ENCODE data around the gene TBC1D17. TPM values are rescaled to one million over a fixed set of nuclear protein-coding genes. Genes with fewer than 3 reads are reported as not detected.
A peak's percentile ranks its signal among the peaks of the same experiment; 100 is the strongest.

Gene TBC1D17
- total and polyA plus RNA-seq, 9 donors = 5.1 to 41.7 (median 36.8) TPM

DNA sequence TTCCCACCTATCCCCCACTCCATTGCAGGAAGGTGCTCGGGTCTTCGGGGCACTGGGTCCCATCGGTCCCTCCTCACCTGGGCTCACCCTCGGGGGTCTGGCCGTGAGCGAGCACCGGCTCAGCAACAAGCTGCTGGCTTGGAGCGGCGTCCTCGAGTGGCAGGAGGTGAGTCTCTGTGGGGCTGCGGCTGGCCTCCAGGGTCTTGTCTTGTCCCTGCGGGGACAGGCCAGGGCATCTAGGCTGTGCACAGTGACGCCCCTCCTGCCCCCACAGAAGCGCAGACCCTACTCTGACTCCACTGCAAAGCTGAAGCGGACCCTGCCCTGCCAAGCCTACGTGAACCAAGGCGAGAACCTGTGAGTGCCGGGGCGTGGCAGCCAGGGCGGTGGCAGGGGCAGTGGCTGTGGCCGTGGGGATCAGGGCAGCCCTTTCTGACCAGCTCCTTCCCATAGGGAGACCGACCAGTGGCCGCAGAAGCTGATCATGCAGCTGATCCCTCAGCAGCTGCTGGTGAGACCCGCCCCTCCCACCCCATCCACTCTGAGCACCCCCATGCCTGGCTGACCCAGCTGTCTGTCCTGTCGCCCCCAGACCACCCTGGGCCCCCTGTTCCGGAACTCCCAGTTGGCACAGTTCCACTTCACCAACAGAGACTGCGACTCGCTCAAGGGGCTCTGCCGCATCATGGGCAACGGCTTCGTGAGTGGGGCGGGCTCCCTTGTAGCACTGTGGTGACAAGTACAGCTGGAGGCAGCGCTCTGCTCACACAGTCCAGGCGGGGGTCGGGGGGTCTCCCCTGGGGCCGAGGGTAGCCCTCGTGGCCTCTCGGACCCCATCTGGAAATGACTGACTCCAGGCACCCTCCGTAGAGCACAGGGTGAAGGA is 22.9 kb upstream of the TBC1D17 start:
- no peak overlapping the region for H3K27ac ChIP-seq (ENCODE audit: low read length)
- H3K4me1 ChIP-seq (ENCODE audit: control insufficient read depth, insufficient read depth, low read length) = peaks cover 39% of the 10 kb centered on the region
- 77% methylated on average over 34 of the region's 39 CpGs for WGBS (ENCODE audit: insufficient coverage)
- DNase-seq = peak; percentile 31
- peaks cover under 1% of the 10 kb centered on the region for H3K9me3 ChIP-seq (replicated peaks; ENCODE audit: control insufficient read depth, low read depth, low read length)
- peaks cover 63% of the 10 kb centered on the region for H3K36me3 ChIP-seq (ENCODE audit: control insufficient read depth, insufficient read depth, low read length)
- H3K27me3 ChIP-seq (ENCODE audit: control insufficient read depth, insufficient read depth, low read length) = no peaks in the 10 kb centered on the region
- H3K4me3 ChIP-seq (ENCODE audit: low read length) = no peak overlapping the region

DNA sequence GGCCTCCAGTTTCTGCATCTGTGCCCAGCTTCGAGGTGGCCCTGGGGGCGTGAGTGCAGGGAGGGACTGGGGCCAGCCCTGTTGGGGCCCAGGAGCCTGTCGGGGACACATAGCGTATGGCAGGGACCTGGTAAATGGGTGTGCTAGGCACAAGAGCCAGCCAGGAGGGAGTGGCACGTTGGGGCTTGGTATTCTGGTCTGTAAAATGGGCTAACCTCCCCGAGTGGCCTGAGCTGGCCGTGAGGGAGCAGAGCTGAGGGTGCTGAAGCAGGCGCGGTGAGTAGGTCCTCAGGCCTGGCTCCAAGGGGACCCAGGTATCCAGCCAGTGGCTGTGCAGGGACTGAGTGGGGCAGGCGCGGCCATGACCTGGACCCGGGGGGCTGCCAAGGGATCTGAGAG is 22.2 kb upstream of the TBC1D17 start:
- Histone ChIP-seq H3K27me3 (ENCODE audit: control insufficient read depth, insufficient read depth, low read length) (no peaks in the 10 kb centered on the region), H3K36me3 (ENCODE audit: control insufficient read depth, insufficient read depth, low read length) (peaks cover 67% of the 10 kb centered on the region), H3K9me3 (replicated peaks; ENCODE audit: control insufficient read depth, low read depth, low read length) (no peaks in the 10 kb centered on the region), H3K4me1 (ENCODE audit: control insufficient read depth, insufficient read depth, low read length) (peaks cover 35% of the 10 kb centered on the region), H3K27ac (ENCODE audit: low read length) (no peak overlapping the region), H3K4me3 (ENCODE audit: low read length) (no peak overlapping the region)
- DNase-seq = no peak
- 88% methylated on average over 12 of the region's 12 CpGs for WGBS (ENCODE audit: insufficient coverage)

DNA sequence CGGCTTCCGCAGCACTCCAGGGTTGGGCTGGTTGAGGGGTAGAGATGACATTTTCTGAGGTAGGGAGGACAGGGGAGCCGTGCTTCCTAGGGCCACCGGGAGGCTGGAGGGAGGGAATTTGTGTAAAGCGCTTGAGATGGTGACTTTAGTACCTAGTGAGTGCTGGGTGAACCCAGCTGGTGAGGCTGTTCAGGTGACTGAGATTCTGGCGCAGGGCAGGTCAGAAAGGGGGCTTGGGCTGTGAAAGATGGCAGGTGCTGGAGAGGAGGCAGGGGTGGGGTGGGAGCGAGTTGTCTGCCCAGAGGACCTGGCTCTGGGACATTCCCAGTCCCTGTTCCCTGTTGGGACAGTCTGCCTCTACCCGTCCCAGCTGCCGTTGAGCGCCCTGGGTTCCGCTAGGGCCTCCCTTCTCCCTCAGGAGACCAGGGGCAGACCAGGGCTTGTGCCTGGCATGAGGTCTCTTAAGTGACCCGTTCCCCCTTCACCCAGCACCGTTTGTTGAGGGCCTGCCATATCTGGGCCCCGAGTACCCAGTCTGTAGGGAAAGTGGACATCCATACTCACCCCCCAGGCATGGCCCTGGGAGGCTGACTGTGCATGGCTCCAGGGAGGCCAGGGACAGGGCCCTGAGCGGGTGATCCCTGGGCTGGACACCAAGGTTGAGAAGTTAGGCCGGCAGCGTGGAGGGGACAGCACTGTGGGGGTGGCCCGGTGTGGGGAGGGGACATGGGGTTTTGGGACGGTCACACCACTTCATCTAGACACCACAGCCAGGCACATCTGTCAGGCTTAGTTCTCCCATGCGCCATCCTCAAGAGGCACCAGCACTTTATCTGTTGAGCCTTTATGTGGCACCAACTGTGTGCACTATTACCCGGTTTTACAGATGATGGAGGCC is 21.6 kb upstream of the TBC1D17 start:
- H3K36me3 ChIP-seq (ENCODE audit: control insufficient read depth, insufficient read depth, low read length) = peaks cover 73% of the 10 kb centered on the region
- no peaks in the 10 kb centered on the region for H3K27me3 ChIP-seq (ENCODE audit: control insufficient read depth, insufficient read depth, low read length)
- H3K4me3 ChIP-seq (ENCODE audit: low read length) = no peak overlapping the region
- H3K9me3 ChIP-seq (replicated peaks; ENCODE audit: control insufficient read depth, low read depth, low read length) = no peaks in the 10 kb centered on the region
- peaks cover 37% of the 10 kb centered on the region for H3K4me1 ChIP-seq (ENCODE audit: control insufficient read depth, insufficient read depth, low read length)
- no peak overlapping the region for H3K27ac ChIP-seq (ENCODE audit: low read length)
- 76% methylated on average over 13 of the region's 21 CpGs for WGBS (ENCODE audit: insufficient coverage)
- DNase-seq = no peak

GRCh38 chr19:49856574-49857021 is 20.9 kb upstream of the TBC1D17 start:
- no peak for DNase-seq
- Histone ChIP-seq H3K27ac (ENCODE audit: low read length) (no peak overlapping the region), H3K9me3 (replicated peaks; ENCODE audit: control insufficient read depth, low read depth, low read length) (no peaks in the 10 kb centered on the region), H3K27me3 (ENCODE audit: control insufficient read depth, insufficient read depth, low read length) (no peaks in the 10 kb centered on the region), H3K36me3 (ENCODE audit: control insufficient read depth, insufficient read depth, low read length) (peaks cover 79% of the 10 kb centered on the region), H3K4me3 (ENCODE audit: low read length) (no peak overlapping the region), H3K4me1 (ENCODE audit: control insufficient read depth, insufficient read depth, low read length) (peaks cover 40% of the 10 kb centered on the region)
- 83% methylated on average over 12 of the region's 18 CpGs for WGBS (ENCODE audit: insufficient coverage)

- peak; percentile 28 for DNase-seq
Observed at GRCh38 chr19:49857061-49857837, 20.3 kb upstream of the TBC1D17 start.

DNA sequence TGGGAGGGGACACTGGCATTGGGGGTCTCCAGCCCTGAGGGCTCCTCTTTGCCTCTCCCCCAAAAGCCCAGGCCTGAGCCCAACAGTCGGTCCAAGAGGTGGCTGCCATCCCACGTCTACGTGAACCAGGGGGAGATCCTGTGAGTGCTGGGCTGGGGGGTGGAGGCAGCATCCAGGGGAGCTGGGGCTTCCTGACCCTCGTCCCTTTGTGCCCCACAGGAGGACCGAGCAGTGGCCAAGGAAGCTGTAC is 19.7 kb upstream of the TBC1D17 start:
- no peaks in the 10 kb centered on the region for H3K27me3 ChIP-seq (ENCODE audit: control insufficient read depth, insufficient read depth, low read length)
- no peak for DNase-seq
- peaks cover 29% of the 10 kb centered on the region for H3K4me1 ChIP-seq (ENCODE audit: control insufficient read depth, insufficient read depth, low read length)
- no peak overlapping the region for H3K4me3 ChIP-seq (ENCODE audit: low read length)
- 67% methylated on average over 4 of the region's 5 CpGs for WGBS (ENCODE audit: insufficient coverage)
- no peak overlapping the region for H3K27ac ChIP-seq (ENCODE audit: low read length)
- no peaks in the 10 kb centered on the region for H3K9me3 ChIP-seq (replicated peaks; ENCODE audit: control insufficient read depth, low read depth, low read length)
- peaks cover 84% of the 10 kb centered on the region for H3K36me3 ChIP-seq (ENCODE audit: control insufficient read depth, insufficient read depth, low read length)

More at GRCh38 chr19:49857061-49857837, 20.3 kb upstream of the TBC1D17 start:
- Histone ChIP-seq H3K27ac (ENCODE audit: low read length) (no peak overlapping the region), H3K4me1 (ENCODE audit: control insufficient read depth, insufficient read depth, low read length) (peaks cover 34% of the 10 kb centered on the region), H3K4me3 (ENCODE audit: low read length) (no peak overlapping the region), H3K9me3 (replicated peaks; ENCODE audit: control insufficient read depth, low read depth, low read length) (no peaks in the 10 kb centered on the region), H3K36me3 (ENCODE audit: control insufficient read depth, insufficient read depth, low read length) (peaks cover 84% of the 10 kb centered on the region), H3K27me3 (ENCODE audit: control insufficient read depth, insufficient read depth, low read length) (no peaks in the 10 kb centered on the region)
- WGBS (ENCODE audit: insufficient coverage) = 86% methylated on average over 19 of the region's 26 CpGs

GRCh38 chr19:49858088-49858985 is 19.2 kb upstream of the TBC1D17 start:
- 74% methylated on average over 27 of the region's 37 CpGs for WGBS (ENCODE audit: insufficient coverage)
- H3K4me1 ChIP-seq (ENCODE audit: control insufficient read depth, insufficient read depth, low read length) = peaks cover 23% of the 10 kb centered on the region
- no peaks in the 10 kb centered on the region for H3K27me3 ChIP-seq (ENCODE audit: control insufficient read depth, insufficient read depth, low read length)
- H3K36me3 ChIP-seq (ENCODE audit: control insufficient read depth, insufficient read depth, low read length) = peaks cover 89% of the 10 kb centered on the region
- H3K27ac ChIP-seq (ENCODE audit: low read length) = no peak overlapping the region
- no peak overlapping the region for H3K4me3 ChIP-seq (ENCODE audit: low read length)
- no peak for DNase-seq
- H3K9me3 ChIP-seq (replicated peaks; ENCODE audit: control insufficient read depth, low read depth, low read length) = no peaks in the 10 kb centered on the region

- no peak overlapping the region for H3K4me3 ChIP-seq (ENCODE audit: low read length)
- peaks cover 10% of the 10 kb centered on the region for H3K4me1 ChIP-seq (ENCODE audit: control insufficient read depth, insufficient read depth, low read length)
- WGBS (ENCODE audit: insufficient coverage) = 63% methylated on average over 16 of the region's 22 CpGs
- DNase-seq = peak; percentile 29
- H3K36me3 ChIP-seq (ENCODE audit: control insufficient read depth, insufficient read depth, low read length) = peaks cover 90% of the 10 kb centered on the region
- no peaks in the 10 kb centered on the region for H3K9me3 ChIP-seq (replicated peaks; ENCODE audit: control insufficient read depth, low read depth, low read length)
- no peak overlapping the region for H3K27ac ChIP-seq (ENCODE audit: low read length)
- no peaks in the 10 kb centered on the region for H3K27me3 ChIP-seq (ENCODE audit: control insufficient read depth, insufficient read depth, low read length)
Observed at GRCh38 chr19:49859682-49860335, 17.7 kb upstream of the TBC1D17 start.
